Measurements from ENCODE around the gene SV2B.

GRCh38 chr15:91283155-91283554 is 183.1 kb downstream of the SV2B start:
- TF ChIP-seq POLR2A (IDR thresholded peaks at IDR 0.05) (no peak), CTCF (IDR thresholded peaks at IDR 0.05) (no peak)

Measured in testis (tissue), 2 donors.